ENCODE data around the gene GIPC1.

GRCh38 chr19:14507704-14508542, 12.0 kb upstream of the GIPC1 start:
- TF ChIP-seq, protein P1, sequence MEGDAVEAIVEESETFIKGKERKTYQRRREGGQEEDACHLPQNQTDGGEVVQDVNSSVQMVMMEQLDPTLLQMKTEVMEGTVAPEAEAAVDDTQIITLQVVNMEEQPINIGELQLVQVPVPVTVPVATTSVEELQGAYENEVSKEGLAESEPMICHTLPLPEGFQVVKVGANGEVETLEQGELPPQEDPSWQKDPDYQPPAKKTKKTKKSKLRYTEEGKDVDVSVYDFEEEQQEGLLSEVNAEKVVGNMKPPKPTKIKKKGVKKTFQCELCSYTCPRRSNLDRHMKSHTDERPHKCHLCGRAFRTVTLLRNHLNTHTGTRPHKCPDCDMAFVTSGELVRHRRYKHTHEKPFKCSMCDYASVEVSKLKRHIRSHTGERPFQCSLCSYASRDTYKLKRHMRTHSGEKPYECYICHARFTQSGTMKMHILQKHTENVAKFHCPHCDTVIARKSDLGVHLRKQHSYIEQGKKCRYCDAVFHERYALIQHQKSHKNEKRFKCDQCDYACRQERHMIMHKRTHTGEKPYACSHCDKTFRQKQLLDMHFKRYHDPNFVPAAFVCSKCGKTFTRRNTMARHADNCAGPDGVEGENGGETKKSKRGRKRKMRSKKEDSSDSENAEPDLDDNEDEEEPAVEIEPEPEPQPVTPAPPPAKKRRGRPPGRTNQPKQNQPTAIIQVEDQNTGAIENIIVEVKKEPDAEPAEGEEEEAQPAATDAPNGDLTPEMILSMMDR (conservative IDR thresholded peaks at IDR 0.05): no peak
- TF ChIP-seq EZH2 (IDR thresholded peaks at IDR 0.05; ENCODE audit: low read depth): no peak

All from PC-9 (cell line).